ENCODE measurements around the gene NUDT3. TPM values are rescaled to one million over a fixed set of nuclear protein-coding genes. Genes with fewer than 3 reads are reported as not detected.
A peak's percentile ranks its signal among the peaks of the same experiment; 100 is the strongest.

The NUDT3 gene
- 10 to 100 TPM in 3 of 5 donors, 1 to 10 TPM in 2; 8.8 to 34.0 (median 22.3) TPM for total RNA-seq
- 10 to 100 TPM in 2 of 3 donors, 1 to 10 TPM in 1; 8.7 to 13.6 (median 12.6) TPM for polyA plus RNA-seq
- long read RNA-seq, donor 1, full-length matches to known transcripts = 8 of 8 reads
- long read RNA-seq, donor 1, partial matches to known transcripts = 0 of 8 reads
- long read RNA-seq, donor 1, other reads (novel, unspliced or antisense) = 0 of 8 reads
- long read RNA-seq, donor 2, full-length matches to known transcripts = 15 of 15 reads
- long read RNA-seq, donor 2, partial matches to known transcripts = 0 of 15 reads
- long read RNA-seq, donor 2, other reads (novel, unspliced or antisense) = 0 of 15 reads
- long read RNA-seq, donor 3, full-length matches to known transcripts = 9 of 9 reads
- long read RNA-seq, donor 3, partial matches to known transcripts = 0 of 9 reads
- long read RNA-seq, donor 3, other reads (novel, unspliced or antisense) = 0 of 9 reads
- long read RNA-seq, donor 4, full-length matches to known transcripts = 1 of 1 reads
- long read RNA-seq, donor 4, partial matches to known transcripts = 0 of 1 reads
- long read RNA-seq, donor 4, other reads (novel, unspliced or antisense) = 0 of 1 reads
- long read RNA-seq, donor 5, full-length matches to known transcripts = 14 of 14 reads
- long read RNA-seq, donor 5, partial matches to known transcripts = 0 of 14 reads
- long read RNA-seq, donor 5, other reads (novel, unspliced or antisense) = 0 of 14 reads
- long read RNA-seq, donor 6, full-length matches to known transcripts = 21 of 21 reads
- long read RNA-seq, donor 6, partial matches to known transcripts = 0 of 21 reads
- long read RNA-seq, donor 6, other reads (novel, unspliced or antisense) = 0 of 21 reads
- long read RNA-seq, donor 7, full-length matches to known transcripts = 15 of 15 reads
- long read RNA-seq, donor 7, partial matches to known transcripts = 0 of 15 reads
- long read RNA-seq, donor 7, other reads (novel, unspliced or antisense) = 0 of 15 reads
- long read RNA-seq, donor 8, full-length matches to known transcripts = 18 of 24 reads
- long read RNA-seq, donor 8, partial matches to known transcripts = 6 of 24 reads
- long read RNA-seq, donor 8, other reads (novel, unspliced or antisense) = 0 of 24 reads
- long read RNA-seq, donor 9, full-length matches to known transcripts = 8 of 8 reads
- long read RNA-seq, donor 9, partial matches to known transcripts = 0 of 8 reads
- long read RNA-seq, donor 9, other reads (novel, unspliced or antisense) = 0 of 8 reads
- long read RNA-seq, donor 10, full-length matches to known transcripts = 7 of 7 reads
- long read RNA-seq, donor 10, partial matches to known transcripts = 0 of 7 reads
- long read RNA-seq, donor 10, other reads (novel, unspliced or antisense) = 0 of 7 reads

GRCh38 chr6:34392497-34393190 is at the start of gene NUDT3:
NUDT3 (minus strand) TSS chr6:34392669; CDS start chr6:34392362, 307 bp downstream.
- DNase-seq = peak; percentile 95 to 99
- Histone ChIP-seq H3K27ac (peak within 1 kb of the TSS; percentile 92 to 96 (median 95)), H3K4me1 (peaks cover 23 to 54% (median 39%) of the 10 kb centered on the region in 4 donors), H3K9me3 (peaks cover 0 to 4% (median 2%) of the 10 kb centered on the region in 4 donors), H3K27me3 (no peaks in the 10 kb centered on the region), H3K4me3 (peak within 1 kb of the TSS; percentile 85 to 99 (median 93)), H3K36me3 (no peaks in the 10 kb centered on the region)
- WGBS, 5 donors = 0 to 2% (median 1%) methylated on average over 28 to 87 of the region's 87 CpGs
- TF ChIP-seq POLR2AphosphoS5 (IDR thresholded peaks at IDR 0.05) (peak; percentile 36 to 81 (median 76)), CTCF (IDR thresholded peaks at IDR 0.05) (peak in 5 of 7 experiments; percentile 74 to 84 (median 80)), POLR2A (IDR thresholded peaks at IDR 0.05) (no peak)
- intact Hi-C loops (cut with DNase I; ENCODE audit: low total_unique reads) = no loop called here

- no peak for TF ChIP-seq EP300 (IDR thresholded peaks at IDR 0.05)
- TF ChIP-seq POLR2AphosphoS5 (IDR thresholded peaks at IDR 0.05) = no peak
- Histone ChIP-seq H3K36me3 (no peaks in the 10 kb centered on the region), H3K9me3 (peaks cover 0 to 5% (median 0%) of the 10 kb centered on the region in 4 donors), H3K4me3 (no peak overlapping the region), H3K27ac (no peak overlapping the region), H3K4me1 (no peaks in the 10 kb centered on the region), H3K27me3 (no peaks in the 10 kb centered on the region)
- DNase-seq = no peak
- WGBS, 5 donors = 51 to 63% (median 61%) methylated on average over 5 of the region's 5 CpGs
- intact Hi-C loops (cut with DNase I; ENCODE audit: low total_unique reads) = no loop called here
Observed at GRCh38 chr6:34441526-34441925, 49.1 kb upstream of the NUDT3 start.

- Histone ChIP-seq H3K27me3 (no peaks in the 10 kb centered on the region), H3K27ac (no peak overlapping the region), H3K36me3 (no peaks in the 10 kb centered on the region), H3K9me3 (peaks cover 0 to 5% (median 0%) of the 10 kb centered on the region in 4 donors), H3K4me1 (no peaks in the 10 kb centered on the region), H3K4me3 (no peak overlapping the region)
- TF ChIP-seq EP300 (IDR thresholded peaks at IDR 0.05) (no peak), POLR2AphosphoS5 (IDR thresholded peaks at IDR 0.05) (no peak), POLR2A (IDR thresholded peaks at IDR 0.05) (no peak), CTCF (IDR thresholded peaks at IDR 0.05) (no peak)
- intact Hi-C loops (cut with DNase I; ENCODE audit: low total_unique reads) = no loop called here
- no peak for DNase-seq
- WGBS, 5 donors = 85 to 98% (median 97%) methylated on average over 3 of the region's 3 CpGs
Observed at GRCh38 chr6:34439442-34439841, 47.0 kb upstream of the NUDT3 start.

- TF ChIP-seq CTCF (IDR thresholded peaks at IDR 0.05) = no peak
- TF ChIP-seq EP300 (IDR thresholded peaks at IDR 0.05) = no peak
- TF ChIP-seq POLR2AphosphoS5 (IDR thresholded peaks at IDR 0.05) = no peak
- no peak for TF ChIP-seq POLR2A (IDR thresholded peaks at IDR 0.05)
- no peak for DNase-seq
- Histone ChIP-seq H3K9me3 (peaks cover 0 to 5% (median 0%) of the 10 kb centered on the region in 4 donors), H3K27ac (no peak overlapping the region), H3K27me3 (no peaks in the 10 kb centered on the region), H3K4me3 (no peak overlapping the region), H3K4me1 (no peaks in the 10 kb centered on the region), H3K36me3 (no peaks in the 10 kb centered on the region)
- intact Hi-C loops (cut with DNase I; ENCODE audit: low total_unique reads) = no loop called here
- 55 to 72% (median 58%) methylated on average over 4 of the region's 4 CpGs for WGBS, 5 donors
Observed at GRCh38 chr6:34438705-34439104, 46.2 kb upstream of the NUDT3 start.
